Lower leg skin (tissue), 3 donors: ENCODE results near the gene PRDM10.

Experiments used
- CTCF ChIP-seq, 3 donors: fragments of 450-650 bp; IDR thresholded peaks; one replicate each; pipeline ENCODE4 v1.5.1; 2016; ENCODE audit warnings: antibody characterized with exemption in 3 of 3, mild to moderate bottlenecking in 3 of 3, moderate library complexity in 2 of 3
- POLR2A ChIP-seq, 2 donors: fragments of 450-650 bp; IDR thresholded peaks; one replicate each; pipeline ENCODE4 v1.6.1; 2016 to 2017; ENCODE audit warnings: antibody characterized with exemption in 2 of 2, mild to moderate bottlenecking in 1 of 2, moderate library complexity in 1 of 2

- TF ChIP-seq CTCF (IDR thresholded peaks at IDR 0.05) (no peak), POLR2A (IDR thresholded peaks at IDR 0.05) (no peak)
These were observed 51.3 kb downstream of the PRDM10 start for GRCh38 chr11:129951201-129951865.
